Measurements from ENCODE around the gene VWC2.

DNA sequence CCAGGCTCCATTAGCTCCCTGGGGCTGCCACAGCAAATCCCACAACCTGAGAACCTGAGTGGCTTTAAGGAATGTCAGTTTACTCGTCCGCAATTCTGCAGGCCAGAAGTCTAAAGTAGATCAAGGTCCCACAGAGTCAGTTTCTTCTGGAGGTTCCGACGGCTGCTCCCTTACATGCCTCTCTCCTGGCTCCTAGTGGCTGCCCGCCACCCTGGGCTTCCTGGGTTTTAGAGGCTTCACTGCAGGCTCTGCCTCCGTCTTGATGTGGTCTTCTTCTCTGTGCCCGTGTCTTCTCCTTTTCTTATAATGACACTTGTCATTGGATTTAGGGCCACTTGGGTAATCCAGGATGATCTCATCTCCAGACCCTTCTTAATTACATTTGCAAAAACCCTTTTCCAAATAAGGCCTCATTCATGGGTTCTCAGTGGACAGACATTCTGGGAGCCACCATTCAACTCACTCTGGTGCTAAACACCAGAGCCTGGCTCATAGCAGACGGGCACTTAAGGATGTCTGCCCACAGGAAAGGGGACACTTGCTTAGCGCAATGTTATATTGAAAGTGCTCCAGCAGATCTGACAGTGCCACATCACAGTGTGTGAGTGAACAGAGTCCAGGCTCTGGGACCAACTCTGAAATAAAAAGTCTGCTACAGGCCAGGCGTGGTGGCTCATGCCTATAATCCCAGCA is 77.6 kb downstream of the VWC2 start:
- TF ChIP-seq, protein P1, sequence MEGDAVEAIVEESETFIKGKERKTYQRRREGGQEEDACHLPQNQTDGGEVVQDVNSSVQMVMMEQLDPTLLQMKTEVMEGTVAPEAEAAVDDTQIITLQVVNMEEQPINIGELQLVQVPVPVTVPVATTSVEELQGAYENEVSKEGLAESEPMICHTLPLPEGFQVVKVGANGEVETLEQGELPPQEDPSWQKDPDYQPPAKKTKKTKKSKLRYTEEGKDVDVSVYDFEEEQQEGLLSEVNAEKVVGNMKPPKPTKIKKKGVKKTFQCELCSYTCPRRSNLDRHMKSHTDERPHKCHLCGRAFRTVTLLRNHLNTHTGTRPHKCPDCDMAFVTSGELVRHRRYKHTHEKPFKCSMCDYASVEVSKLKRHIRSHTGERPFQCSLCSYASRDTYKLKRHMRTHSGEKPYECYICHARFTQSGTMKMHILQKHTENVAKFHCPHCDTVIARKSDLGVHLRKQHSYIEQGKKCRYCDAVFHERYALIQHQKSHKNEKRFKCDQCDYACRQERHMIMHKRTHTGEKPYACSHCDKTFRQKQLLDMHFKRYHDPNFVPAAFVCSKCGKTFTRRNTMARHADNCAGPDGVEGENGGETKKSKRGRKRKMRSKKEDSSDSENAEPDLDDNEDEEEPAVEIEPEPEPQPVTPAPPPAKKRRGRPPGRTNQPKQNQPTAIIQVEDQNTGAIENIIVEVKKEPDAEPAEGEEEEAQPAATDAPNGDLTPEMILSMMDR (IDR thresholded peaks at IDR 0.05), result no peak
- TF ChIP-seq POLR2A (IDR thresholded peaks at IDR 0.05), result no peak

Data from body of pancreas (tissue), 4 donors.